Gastroesophageal sphincter (tissue), 3 donors: ENCODE data around the gene APC.

Experiments
- POLR2A ChIP-seq, 2 donors: fragments of 450-650 bp; IDR thresholded peaks; one replicate each; pipeline ENCODE4 v1.6.1; 2017; ENCODE audit warnings: antibody characterized with exemption in 2 of 2, mild to moderate bottlenecking in 2 of 2, moderate library complexity in 1 of 2
- POLR2AphosphoS5 ChIP-seq: sonication (generic); formaldehyde crosslinking; IDR thresholded peaks from one replicate; pipeline ENCODE4 v1.6.1; 2017; ENCODE audit warnings: antibody characterized with exemption
- TF ChIP-seq, protein P1 (sequence below), 4 experiments: fragments of 200-600 bp in 2 of 4; fragments of 450-650 bp in 2 of 4; sonication (generic) in 1 of 4; IDR thresholded peaks; one replicate each; pipeline ENCODE4 v1.5.1; 2017 to 2019; ENCODE audit warnings: antibody characterized with exemption in 4 of 4, mild to moderate bottlenecking in 2 of 4, moderate library complexity in 2 of 4

DNA sequence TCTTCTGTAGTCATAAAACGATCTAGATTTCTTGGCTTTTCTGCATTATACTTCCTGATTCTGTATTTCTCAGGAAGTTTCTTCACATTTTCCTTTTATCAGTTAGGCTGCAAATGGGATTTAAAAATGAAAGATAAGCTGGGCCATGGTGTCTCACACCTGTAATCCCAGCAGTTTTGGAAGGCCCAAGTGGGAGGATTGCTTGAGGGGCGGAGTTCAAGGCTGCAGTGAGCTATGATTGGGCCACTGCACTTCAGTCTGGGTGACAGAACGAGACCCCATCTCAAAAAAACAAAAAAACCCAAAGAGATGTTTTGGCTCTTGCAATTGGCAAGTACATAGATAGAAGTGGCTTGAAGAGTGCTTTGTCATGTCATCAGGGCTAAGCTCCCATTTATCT lies 26.2 kb upstream of the APC start:
- no peak for TF ChIP-seq POLR2AphosphoS5
- TF ChIP-seq, protein P1, sequence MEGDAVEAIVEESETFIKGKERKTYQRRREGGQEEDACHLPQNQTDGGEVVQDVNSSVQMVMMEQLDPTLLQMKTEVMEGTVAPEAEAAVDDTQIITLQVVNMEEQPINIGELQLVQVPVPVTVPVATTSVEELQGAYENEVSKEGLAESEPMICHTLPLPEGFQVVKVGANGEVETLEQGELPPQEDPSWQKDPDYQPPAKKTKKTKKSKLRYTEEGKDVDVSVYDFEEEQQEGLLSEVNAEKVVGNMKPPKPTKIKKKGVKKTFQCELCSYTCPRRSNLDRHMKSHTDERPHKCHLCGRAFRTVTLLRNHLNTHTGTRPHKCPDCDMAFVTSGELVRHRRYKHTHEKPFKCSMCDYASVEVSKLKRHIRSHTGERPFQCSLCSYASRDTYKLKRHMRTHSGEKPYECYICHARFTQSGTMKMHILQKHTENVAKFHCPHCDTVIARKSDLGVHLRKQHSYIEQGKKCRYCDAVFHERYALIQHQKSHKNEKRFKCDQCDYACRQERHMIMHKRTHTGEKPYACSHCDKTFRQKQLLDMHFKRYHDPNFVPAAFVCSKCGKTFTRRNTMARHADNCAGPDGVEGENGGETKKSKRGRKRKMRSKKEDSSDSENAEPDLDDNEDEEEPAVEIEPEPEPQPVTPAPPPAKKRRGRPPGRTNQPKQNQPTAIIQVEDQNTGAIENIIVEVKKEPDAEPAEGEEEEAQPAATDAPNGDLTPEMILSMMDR (IDR thresholded peaks at IDR 0.05), result no peak
- no peak for TF ChIP-seq POLR2A (IDR thresholded peaks at IDR 0.05)
